SK-N-SH (cell line): Measurements from ENCODE around the gene SIGLEC8. TPM values are rescaled to one million over a fixed set of nuclear protein-coding genes. Genes with fewer than 3 reads are reported as not detected.

Experiments used
- CTCF ChIA-PET: fragments of 300-600, 350-600 bp; formaldehyde crosslinking; extraction: SDS; loops from one replicate; lab custom pipeline; 2021; lab: Yijun Ruan, JAX
- POLR2A ChIA-PET: fragments of 350-600 bp; sonication (Branson Sonifier 250); formaldehyde crosslinking; extraction: SDS; loops from one replicate; lab custom pipeline; 2020; ENCODE audit warnings: antibody characterized with exemption, inconsistent platforms; lab: Yijun Ruan, JAX
- DNase-seq: peaks from one replicate; pipeline ENCODE4 v3.0.0; 2012
- H2AFZ ChIP-seq: fragments of 200-600 bp; sonication (generic); 2 replicates; pipeline ENCODE4 v1.8.1; 2016; ENCODE audit warnings: antibody characterized with exemption, mild to moderate bottlenecking, low read depth
- H3F3A ChIP-seq: fragments of 200-600 bp; sonication (generic); replicated peaks from 2 replicates; pipeline ENCODE3; 2016; ENCODE audit warnings: antibody characterized with exemption, mild to moderate bottlenecking; ENCODE audit not compliant: insufficient read depth
- H3K27ac ChIP-seq, 2 experiments: fragments of 200-500 bp in 1 of 2; fragments of 200-600 bp in 1 of 2; sonication (Bioruptor generic) in 1 of 2; sonication (generic), shearing (Covaris generic) in 1 of 2; 2 replicates each; pipeline versions ENCODE4 v1.5.1 to v1.6.1; 2014 to 2016; ENCODE audit warnings: low read depth in 2 of 2, inconsistent platforms in 1 of 2, low read length in 1 of 2, mild to moderate bottlenecking in 1 of 2, mixed read lengths in 1 of 2
- H3K27me3 ChIP-seq: fragments of 200-600 bp; sonication (generic), shearing (Covaris generic); 2 replicates; pipeline ENCODE4 v1.6.1; 2016; ENCODE audit warnings: mixed run types; ENCODE audit not compliant: insufficient read depth
- H3K36me3 ChIP-seq, 2 experiments: fragments of 200-500 bp in 1 of 2; fragments of 200-600 bp in 1 of 2; sonication (Bioruptor generic) in 1 of 2; sonication (generic) in 1 of 2; replicated peaks in 1 of 2; 2 replicates each; pipeline versions ENCODE3 to v1.5.1; 2014 to 2016; ENCODE audit warnings: low read length in 1 of 2, mild to moderate bottlenecking in 1 of 2; ENCODE audit not compliant: insufficient read depth in 2 of 2, control insufficient read depth in 1 of 2
- H3K4me1 ChIP-seq, 2 experiments: fragments of 200-500 bp in 1 of 2; fragments of 200-600 bp in 1 of 2; sonication (Bioruptor generic) in 1 of 2; sonication (generic), shearing (Covaris generic) in 1 of 2; 2 replicates each; pipeline versions ENCODE4 v1.5.1 to v1.6.1; 2014 to 2016; ENCODE audit warnings: low read depth in 1 of 2, low read length in 1 of 2, mixed run types in 1 of 2; ENCODE audit not compliant: insufficient read depth in 2 of 2, control insufficient read depth in 1 of 2
- H3K4me2 ChIP-seq: fragments of 200-600 bp; sonication (generic), shearing (Covaris generic); 2 replicates; pipeline ENCODE4 v1.6.1; 2017; ENCODE audit warnings: mixed run types
- H3K4me3 ChIP-seq, 2 experiments: fragments of 200-500 bp in 1 of 2; fragments of 200-600 bp in 1 of 2; sonication (Bioruptor generic) in 1 of 2; sonication (generic), shearing (Covaris generic) in 1 of 2; 2 replicates each; pipeline versions ENCODE4 v1.5.1 to v1.8.1; 2014 to 2016; ENCODE audit warnings: low read depth in 2 of 2, inconsistent platforms in 1 of 2, low read length in 1 of 2, mild to moderate bottlenecking in 1 of 2, mixed read lengths in 1 of 2, moderate library complexity in 1 of 2
- H3K79me2 ChIP-seq: fragments of 200-600 bp; sonication (generic); 2 replicates; pipeline ENCODE4 v1.8.1; 2017; ENCODE audit warnings: mild to moderate bottlenecking; ENCODE audit not compliant: insufficient read depth
- H3K9ac ChIP-seq: fragments of 200-600 bp; sonication (generic); 2 replicates; pipeline ENCODE4 v1.6.1; 2017; ENCODE audit warnings: mixed run types
- H3K9me2 ChIP-seq: fragments of 200-600 bp; sonication (generic); 2 replicates; pipeline ENCODE4 v1.6.1; 2017; ENCODE audit warnings: mixed run types
- H3K9me3 ChIP-seq: fragments of 200-600 bp; sonication (generic); 2 replicates; pipeline ENCODE4 v1.6.1; 2017; ENCODE audit warnings: mixed run types, mild to moderate bottlenecking, moderate library complexity
- H4K20me1 ChIP-seq: fragments of 200-600 bp; sonication (generic); 2 replicates; pipeline ENCODE4 v1.6.1; 2017; ENCODE audit warnings: mild to moderate bottlenecking, mixed run types; ENCODE audit not compliant: insufficient read depth
- CHD2 ChIP-seq: fragments of 150-350 bp; IDR thresholded peaks from 2 replicates; pipeline ENCODE4 v1.6.1; 2018; ENCODE audit warnings: low read length; ENCODE audit not compliant: partially characterized antibody
- ELF1 ChIP-seq: IDR thresholded peaks from 2 replicates; pipeline ENCODE4 v1.4.0; 2012
- EP300 ChIP-seq, 2 experiments: IDR thresholded peaks; 2 replicates each; pipeline versions ENCODE4 v1.4.0 to v1.6.1; 2012; ENCODE audit warnings: borderline replicate concordance in 1 of 2, low read depth in 1 of 2, low read length in 1 of 2
- FOSL2 ChIP-seq: IDR thresholded peaks from 2 replicates; pipeline ENCODE4 v1.4.0; 2012; ENCODE audit warnings: low read depth, mild to moderate bottlenecking, moderate library complexity, borderline replicate concordance
- FOXJ3 ChIP-seq: sonication (generic); formaldehyde crosslinking; IDR thresholded peaks from 2 replicates; pipeline ENCODE4 v1.5.1; 2020; ENCODE audit warnings: mild to moderate bottlenecking, missing genetic modification reagents
- FOXM1 ChIP-seq: IDR thresholded peaks from 2 replicates; pipeline ENCODE4 v1.4.0; 2012; ENCODE audit warnings: low read depth, mild to moderate bottlenecking
- GABPA ChIP-seq: IDR thresholded peaks from 2 replicates; pipeline ENCODE4 v1.4.0; 2012; ENCODE audit warnings: low read depth, mild to moderate bottlenecking
- GATA2 ChIP-seq: sonication (generic); formaldehyde crosslinking; IDR thresholded peaks from 2 replicates; pipeline ENCODE4 v1.5.0; 2020; ENCODE audit warnings: mild to moderate bottlenecking, missing genetic modification reagents
- JUND ChIP-seq: IDR thresholded peaks from 2 replicates; pipeline ENCODE4 v1.4.0; 2012
- NFIC ChIP-seq: IDR thresholded peaks from 2 replicates; pipeline ENCODE4 v1.4.0; 2012; ENCODE audit warnings: borderline replicate concordance
- NRF1 ChIP-seq: IDR thresholded peaks from 2 replicates; pipeline ENCODE4 v1.6.1; 2012; ENCODE audit warnings: low read depth, mild to moderate bottlenecking, low read length
- RCOR1 ChIP-seq: fragments of 150-350 bp; IDR thresholded peaks from 2 replicates; pipeline ENCODE4 v1.6.1; 2017; ENCODE audit warnings: antibody characterized with exemption, low read length
- SMC3 ChIP-seq: IDR thresholded peaks from 2 replicates; pipeline ENCODE4 v1.6.1; 2012; ENCODE audit warnings: low read depth, low read length, improper control_type of control experiment
- TAF1 ChIP-seq: IDR thresholded peaks from 2 replicates; pipeline ENCODE4 v1.6.1; 2012; ENCODE audit warnings: low read depth, mild to moderate bottlenecking, low read length, moderate library complexity, borderline replicate concordance
- TCF12 ChIP-seq: IDR thresholded peaks from 2 replicates; pipeline ENCODE4 v1.4.0; 2012
- WGBS: methylation state at CpG from one replicate; pipeline ENCODE4 v1.1.6; 2017; ENCODE audit warnings: low lambda C conversion rate; 5-methylcytosine and 5-hydroxymethylcytosine counted together
- polyA plus RNA-seq, 3 experiments: library from polyadenylated mRNA; depleted of rRNA; stranded (reverse); fragments of >200 nt; gene quantifications; 2 replicates each; pipeline ENCODE4 v1.2.3, GENCODE V29; 2012
- TF ChIP-seq, protein P1 (sequence below): fragments of 200-600 bp; sonication (generic); IDR thresholded peaks from 2 replicates; pipeline ENCODE4 v1.6.1; 2017; ENCODE audit warnings: antibody characterized with exemption, mild to moderate bottlenecking, moderate library complexity
- TF ChIP-seq, protein P2 (sequence below): fragments of 150-350 bp; IDR thresholded peaks from 2 replicates; pipeline ENCODE4 v1.6.1; 2016; ENCODE audit warnings: mild to moderate bottlenecking, low read depth, low read length
- TF ChIP-seq, protein P3 (sequence below): fragments of 150-350 bp; IDR thresholded peaks from 2 replicates; pipeline ENCODE4 v1.6.1; 2017; ENCODE audit warnings: antibody characterized with exemption, low read length, low read depth, borderline replicate concordance
- TF ChIP-seq, protein P4 (sequence below): IDR thresholded peaks from 2 replicates; pipeline ENCODE4 v1.6.1; 2012; ENCODE audit warnings: mild to moderate bottlenecking, low read depth, low read length, moderate library complexity
- TF ChIP-seq, protein P5 (sequence below): IDR thresholded peaks from 2 replicates; pipeline ENCODE4 v1.4.0; 2012; ENCODE audit warnings: low read depth, borderline replicate concordance

The SIGLEC8 gene
- polyA plus RNA-seq, 1 of the 3 experiments (the other 2 are of a cell fraction) = not detected

DNA sequence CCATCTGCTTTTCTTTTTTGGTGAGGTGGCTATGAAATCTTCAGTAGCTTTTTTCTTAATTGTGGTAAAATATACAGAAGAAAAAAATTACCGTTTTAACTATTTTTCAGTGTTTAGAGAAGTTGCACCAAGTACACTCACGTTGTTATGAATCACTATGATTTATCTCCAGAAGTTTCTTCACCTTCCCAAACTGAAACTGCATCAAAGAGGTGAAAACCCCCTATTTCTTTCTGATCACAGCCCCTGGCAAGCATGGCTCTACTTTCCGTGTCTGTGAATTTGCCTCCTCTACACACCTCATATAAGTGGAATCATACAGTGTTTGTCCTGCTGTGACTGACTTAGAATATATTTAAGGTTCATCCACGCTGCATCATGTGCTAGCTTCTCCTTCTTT lies 25.2 kb downstream of the SIGLEC8 start (continued):
- TF ChIP-seq, protein P1, sequence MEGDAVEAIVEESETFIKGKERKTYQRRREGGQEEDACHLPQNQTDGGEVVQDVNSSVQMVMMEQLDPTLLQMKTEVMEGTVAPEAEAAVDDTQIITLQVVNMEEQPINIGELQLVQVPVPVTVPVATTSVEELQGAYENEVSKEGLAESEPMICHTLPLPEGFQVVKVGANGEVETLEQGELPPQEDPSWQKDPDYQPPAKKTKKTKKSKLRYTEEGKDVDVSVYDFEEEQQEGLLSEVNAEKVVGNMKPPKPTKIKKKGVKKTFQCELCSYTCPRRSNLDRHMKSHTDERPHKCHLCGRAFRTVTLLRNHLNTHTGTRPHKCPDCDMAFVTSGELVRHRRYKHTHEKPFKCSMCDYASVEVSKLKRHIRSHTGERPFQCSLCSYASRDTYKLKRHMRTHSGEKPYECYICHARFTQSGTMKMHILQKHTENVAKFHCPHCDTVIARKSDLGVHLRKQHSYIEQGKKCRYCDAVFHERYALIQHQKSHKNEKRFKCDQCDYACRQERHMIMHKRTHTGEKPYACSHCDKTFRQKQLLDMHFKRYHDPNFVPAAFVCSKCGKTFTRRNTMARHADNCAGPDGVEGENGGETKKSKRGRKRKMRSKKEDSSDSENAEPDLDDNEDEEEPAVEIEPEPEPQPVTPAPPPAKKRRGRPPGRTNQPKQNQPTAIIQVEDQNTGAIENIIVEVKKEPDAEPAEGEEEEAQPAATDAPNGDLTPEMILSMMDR = no peak
- TF ChIP-seq JUND (no peak), GABPA (no peak), EP300 (IDR thresholded peaks at IDR 0.05; ENCODE audit: borderline replicate concordance in 1 of 2, low read depth in 1 of 2, low read length in 1 of 2) (no peak), TAF1 (no peak), NFIC (no peak), SMC3 (no peak)
- TF ChIP-seq, protein P2, sequence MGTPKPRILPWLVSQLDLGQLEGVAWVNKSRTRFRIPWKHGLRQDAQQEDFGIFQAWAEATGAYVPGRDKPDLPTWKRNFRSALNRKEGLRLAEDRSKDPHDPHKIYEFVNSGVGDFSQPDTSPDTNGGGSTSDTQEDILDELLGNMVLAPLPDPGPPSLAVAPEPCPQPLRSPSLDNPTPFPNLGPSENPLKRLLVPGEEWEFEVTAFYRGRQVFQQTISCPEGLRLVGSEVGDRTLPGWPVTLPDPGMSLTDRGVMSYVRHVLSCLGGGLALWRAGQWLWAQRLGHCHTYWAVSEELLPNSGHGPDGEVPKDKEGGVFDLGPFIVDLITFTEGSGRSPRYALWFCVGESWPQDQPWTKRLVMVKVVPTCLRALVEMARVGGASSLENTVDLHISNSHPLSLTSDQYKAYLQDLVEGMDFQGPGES = no peak

DNA sequence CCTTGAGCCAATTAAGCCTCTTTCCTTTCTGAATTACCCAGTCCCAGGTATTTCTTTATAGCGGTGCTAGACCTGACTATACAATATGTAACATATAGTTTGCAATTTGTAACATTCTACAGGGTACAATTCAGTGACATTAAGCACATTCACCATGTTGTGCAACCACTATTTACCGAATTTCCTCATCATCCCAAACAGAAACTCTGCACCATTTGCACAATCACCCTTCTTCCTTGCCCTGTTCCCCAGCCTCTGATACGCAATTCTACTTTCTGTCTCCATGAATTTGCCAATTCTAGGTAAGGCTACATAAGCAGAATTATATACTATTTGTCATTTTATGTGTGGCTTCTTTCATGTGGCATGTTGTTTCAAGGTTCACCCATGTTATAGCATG lies 27.1 kb downstream of the SIGLEC8 start:
- H3K9me2 ChIP-seq = no peaks in the 10 kb centered on the region
- H4K20me1 ChIP-seq = no peaks in the 10 kb centered on the region
- H3K27me3 ChIP-seq = peaks cover 30% of the 10 kb centered on the region; the same call in 1 of the 2 replicates
- H3K27ac ChIP-seq = no peak overlapping the region
- POLR2A ChIA-PET = no interaction called here
- no peaks in the 10 kb centered on the region for H3K36me3 ChIP-seq
- H3K4me2 ChIP-seq = no peak overlapping the region
- H3K9me3 ChIP-seq = no peaks in the 10 kb centered on the region
- CTCF ChIA-PET = no interaction called here
- no peak overlapping the region for H2AFZ ChIP-seq
- H3K79me2 ChIP-seq = no peaks in the 10 kb centered on the region
- H3F3A ChIP-seq = no peaks in the 10 kb centered on the region
- no peaks in the 10 kb centered on the region for H3K4me1 ChIP-seq
- no peak overlapping the region for H3K4me3 ChIP-seq
- no peak for TF ChIP-seq NFIC
- TF ChIP-seq, protein P1 = no peak
- TF ChIP-seq EP300 (IDR thresholded peaks at IDR 0.05; ENCODE audit: borderline replicate concordance in 1 of 2, low read depth in 1 of 2, low read length in 1 of 2) = no peak
- TF ChIP-seq FOXM1 = no peak
- no peak for TF ChIP-seq NRF1
- TF ChIP-seq CHD2 = no peak
- TF ChIP-seq, protein P3, sequence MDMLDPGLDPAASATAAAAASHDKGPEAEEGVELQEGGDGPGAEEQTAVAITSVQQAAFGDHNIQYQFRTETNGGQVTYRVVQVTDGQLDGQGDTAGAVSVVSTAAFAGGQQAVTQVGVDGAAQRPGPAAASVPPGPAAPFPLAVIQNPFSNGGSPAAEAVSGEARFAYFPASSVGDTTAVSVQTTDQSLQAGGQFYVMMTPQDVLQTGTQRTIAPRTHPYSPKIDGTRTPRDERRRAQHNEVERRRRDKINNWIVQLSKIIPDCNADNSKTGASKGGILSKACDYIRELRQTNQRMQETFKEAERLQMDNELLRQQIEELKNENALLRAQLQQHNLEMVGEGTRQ = no peak
- TF ChIP-seq, protein P4, sequence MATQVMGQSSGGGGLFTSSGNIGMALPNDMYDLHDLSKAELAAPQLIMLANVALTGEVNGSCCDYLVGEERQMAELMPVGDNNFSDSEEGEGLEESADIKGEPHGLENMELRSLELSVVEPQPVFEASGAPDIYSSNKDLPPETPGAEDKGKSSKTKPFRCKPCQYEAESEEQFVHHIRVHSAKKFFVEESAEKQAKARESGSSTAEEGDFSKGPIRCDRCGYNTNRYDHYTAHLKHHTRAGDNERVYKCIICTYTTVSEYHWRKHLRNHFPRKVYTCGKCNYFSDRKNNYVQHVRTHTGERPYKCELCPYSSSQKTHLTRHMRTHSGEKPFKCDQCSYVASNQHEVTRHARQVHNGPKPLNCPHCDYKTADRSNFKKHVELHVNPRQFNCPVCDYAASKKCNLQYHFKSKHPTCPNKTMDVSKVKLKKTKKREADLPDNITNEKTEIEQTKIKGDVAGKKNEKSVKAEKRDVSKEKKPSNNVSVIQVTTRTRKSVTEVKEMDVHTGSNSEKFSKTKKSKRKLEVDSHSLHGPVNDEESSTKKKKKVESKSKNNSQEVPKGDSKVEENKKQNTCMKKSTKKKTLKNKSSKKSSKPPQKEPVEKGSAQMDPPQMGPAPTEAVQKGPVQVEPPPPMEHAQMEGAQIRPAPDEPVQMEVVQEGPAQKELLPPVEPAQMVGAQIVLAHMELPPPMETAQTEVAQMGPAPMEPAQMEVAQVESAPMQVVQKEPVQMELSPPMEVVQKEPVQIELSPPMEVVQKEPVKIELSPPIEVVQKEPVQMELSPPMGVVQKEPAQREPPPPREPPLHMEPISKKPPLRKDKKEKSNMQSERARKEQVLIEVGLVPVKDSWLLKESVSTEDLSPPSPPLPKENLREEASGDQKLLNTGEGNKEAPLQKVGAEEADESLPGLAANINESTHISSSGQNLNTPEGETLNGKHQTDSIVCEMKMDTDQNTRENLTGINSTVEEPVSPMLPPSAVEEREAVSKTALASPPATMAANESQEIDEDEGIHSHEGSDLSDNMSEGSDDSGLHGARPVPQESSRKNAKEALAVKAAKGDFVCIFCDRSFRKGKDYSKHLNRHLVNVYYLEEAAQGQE = no peak
- TF ChIP-seq ELF1 = no peak
- no peak for TF ChIP-seq TCF12
- TF ChIP-seq GATA2 (CRISPR knock-in tag) = no peak
- TF ChIP-seq, protein P5, sequence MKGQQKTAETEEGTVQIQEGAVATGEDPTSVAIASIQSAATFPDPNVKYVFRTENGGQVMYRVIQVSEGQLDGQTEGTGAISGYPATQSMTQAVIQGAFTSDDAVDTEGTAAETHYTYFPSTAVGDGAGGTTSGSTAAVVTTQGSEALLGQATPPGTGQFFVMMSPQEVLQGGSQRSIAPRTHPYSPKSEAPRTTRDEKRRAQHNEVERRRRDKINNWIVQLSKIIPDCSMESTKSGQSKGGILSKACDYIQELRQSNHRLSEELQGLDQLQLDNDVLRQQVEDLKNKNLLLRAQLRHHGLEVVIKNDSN = no peak
- TF ChIP-seq FOSL2 = no peak
- no peak for TF ChIP-seq JUND
- TF ChIP-seq RCOR1 = no peak
- no peak for TF ChIP-seq FOXJ3 (CRISPR knock-in tag)
- TF ChIP-seq, all 33 proteins: peak for 0
- 3% methylated on average over 3 of the region's 3 CpGs for WGBS
- no peak for DNase-seq
- no peak overlapping the region for H3K9ac ChIP-seq
